ENCODE data around the gene PHF19.

PHF19 gene

DNA sequence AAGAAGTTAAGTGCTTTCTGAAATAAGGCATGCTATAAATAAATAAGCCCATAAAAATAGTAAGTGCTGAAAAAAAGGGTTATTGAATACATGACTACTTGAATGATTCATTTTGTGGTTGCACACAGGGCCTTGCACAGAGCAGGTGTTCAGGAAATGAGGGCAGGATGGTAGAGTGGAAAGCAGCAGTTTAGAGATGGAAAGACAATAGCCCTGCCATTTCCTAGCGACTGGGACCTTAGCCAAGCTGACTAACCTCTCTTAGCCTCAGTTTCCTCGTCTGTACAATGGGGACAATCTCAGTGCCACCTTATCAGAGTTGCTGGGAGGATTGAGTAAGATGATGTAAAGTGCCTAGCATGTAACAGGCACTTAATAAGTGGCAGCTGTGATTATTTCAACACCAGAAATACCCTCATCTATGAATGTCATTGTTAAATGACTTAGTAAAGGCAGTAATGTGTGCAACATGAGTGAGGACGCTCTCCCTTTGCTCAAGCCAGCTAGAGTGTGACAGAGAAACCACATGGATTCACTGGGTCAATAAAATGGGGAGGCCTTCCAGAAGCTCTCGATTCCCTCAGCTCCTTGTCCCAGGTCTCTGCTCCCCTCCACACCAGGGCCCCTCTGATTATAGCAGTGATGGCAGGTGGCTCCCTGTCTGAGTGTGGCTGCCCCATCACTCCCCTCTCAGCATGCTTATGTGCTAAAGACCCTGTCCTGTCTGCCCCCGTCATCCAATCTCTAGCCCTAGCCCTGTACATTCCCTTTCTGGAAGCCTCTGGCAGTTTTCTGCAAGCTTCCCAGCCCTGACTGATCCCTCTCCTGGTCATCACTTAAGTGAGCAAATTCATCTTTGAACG lies 16.0 kb upstream of the PHF19 start:
- in situ Hi-C loops (cut with HindIII; ENCODE audit: low sequenced_read_pairs) = no loop called here

DNA sequence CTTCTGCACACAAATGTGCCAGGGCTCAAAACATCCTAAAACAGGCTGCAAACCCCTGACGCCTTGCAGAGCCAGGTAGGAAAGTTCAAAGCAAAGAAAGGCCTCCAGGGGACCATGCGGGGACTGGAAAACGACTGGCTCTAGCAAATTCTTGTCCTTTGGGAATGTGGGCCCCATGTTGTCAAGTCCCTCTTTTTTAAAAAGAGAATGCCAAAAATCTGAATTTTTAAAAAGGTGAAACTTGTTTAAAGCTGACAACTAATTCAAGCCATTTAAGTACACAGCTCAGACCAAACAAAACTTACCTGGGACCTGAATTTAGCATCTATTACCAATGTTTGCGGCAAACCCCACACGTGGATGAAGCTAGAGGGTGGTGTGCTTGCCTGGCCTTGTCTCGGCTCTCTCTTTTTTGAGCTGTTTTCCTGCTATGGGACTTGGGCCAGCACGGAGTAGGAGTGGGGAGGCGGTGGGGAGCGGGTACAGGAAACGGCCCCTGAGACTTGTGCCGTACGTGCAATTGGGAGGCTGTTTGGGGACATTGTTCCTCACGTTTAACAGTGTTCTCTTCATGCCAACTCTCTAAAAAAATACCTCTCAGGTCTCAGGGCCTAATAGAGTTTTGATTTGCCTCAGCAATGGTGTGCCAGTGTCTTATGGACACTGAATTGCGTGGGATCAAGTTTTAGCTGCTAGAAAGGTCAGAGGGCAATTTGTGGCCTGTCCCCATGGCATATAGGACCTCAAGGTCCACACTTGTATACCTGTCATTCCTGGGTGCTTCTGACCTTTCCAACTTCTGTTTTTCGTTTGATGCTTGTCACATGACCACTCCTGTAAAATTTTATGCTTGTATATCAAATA lies 15.1 kb upstream of the PHF19 start:
- in situ Hi-C loops (cut with HindIII; ENCODE audit: low sequenced_read_pairs) = no loop called here

DNA sequence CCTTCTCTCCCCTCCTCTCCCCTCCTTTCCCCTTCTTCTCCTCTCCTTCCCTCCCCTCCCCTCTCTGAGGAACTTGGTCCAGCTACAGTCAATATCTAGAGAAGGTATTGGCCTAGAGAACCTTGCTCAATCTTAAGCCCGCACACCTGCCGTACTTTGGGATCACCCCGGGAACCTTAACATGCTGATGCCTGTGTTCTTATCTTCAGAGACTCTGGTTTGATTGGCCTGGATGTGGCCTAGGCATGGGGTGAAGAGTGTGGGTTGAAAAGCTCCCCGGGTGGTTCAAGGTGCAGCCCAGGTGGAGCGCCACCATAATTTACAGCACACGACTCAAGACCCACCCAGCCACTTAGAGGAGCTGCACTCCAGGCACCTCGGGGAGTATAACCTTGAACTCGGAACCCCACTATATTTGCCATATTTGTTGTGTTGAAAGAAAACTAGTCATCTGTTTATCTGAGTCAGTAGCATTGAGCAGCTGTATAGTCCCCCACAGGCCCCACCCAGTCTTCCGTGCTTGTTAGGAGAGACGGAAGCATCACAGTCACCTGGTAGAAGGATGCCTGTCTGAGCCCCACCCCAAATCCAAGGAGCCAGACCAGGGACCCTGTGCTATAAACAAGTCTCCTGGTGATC lies 14.4 kb upstream of the PHF19 start:
- in situ Hi-C loops (cut with HindIII; ENCODE audit: low sequenced_read_pairs) = no loop called here

DNA sequence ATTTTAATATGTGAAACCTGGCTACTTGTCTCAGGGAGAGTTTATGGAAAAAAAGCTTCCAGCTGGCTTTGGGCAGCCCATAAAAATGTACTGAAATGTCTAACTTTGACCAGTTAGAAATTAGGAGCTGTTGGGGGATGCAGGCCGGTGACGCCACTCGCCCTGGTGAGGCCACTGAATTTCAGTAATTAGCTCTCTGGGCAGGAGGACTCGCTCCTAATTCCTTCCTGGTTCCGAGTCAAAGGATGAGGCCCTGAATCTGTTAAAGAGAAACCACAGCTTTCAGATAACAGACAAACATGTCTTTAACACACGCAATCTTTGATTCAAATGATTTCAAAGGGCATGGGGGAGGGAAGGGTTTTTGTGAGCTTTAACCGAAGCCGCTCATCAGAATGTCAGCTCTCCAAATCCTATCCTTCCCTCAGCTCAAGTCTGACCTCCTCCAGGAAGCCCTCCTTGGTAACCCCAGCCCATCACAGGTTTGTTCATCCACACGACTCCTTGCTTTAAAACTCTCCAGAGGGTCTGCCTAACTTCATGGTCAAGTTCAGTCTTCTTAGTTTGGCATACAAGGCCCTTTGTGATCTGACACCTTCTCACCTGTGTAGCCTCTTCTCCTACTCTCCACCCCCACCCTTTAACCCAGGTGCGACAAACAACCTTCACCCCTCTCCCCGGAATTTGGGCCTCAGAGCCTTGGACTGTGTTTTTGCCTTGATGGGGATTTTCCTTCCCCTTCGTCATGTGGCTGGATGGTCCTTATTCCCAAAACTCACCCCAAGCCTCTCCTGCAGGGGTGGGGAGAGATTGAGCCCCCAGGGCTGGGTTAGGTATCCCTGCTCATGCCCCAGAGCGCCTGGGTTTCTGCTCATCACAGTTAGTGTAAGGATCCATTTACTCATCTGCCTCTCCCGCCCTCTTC lies 13.6 kb upstream of the PHF19 start:
- in situ Hi-C loops (cut with HindIII; ENCODE audit: low sequenced_read_pairs) = no loop called here

DNA sequence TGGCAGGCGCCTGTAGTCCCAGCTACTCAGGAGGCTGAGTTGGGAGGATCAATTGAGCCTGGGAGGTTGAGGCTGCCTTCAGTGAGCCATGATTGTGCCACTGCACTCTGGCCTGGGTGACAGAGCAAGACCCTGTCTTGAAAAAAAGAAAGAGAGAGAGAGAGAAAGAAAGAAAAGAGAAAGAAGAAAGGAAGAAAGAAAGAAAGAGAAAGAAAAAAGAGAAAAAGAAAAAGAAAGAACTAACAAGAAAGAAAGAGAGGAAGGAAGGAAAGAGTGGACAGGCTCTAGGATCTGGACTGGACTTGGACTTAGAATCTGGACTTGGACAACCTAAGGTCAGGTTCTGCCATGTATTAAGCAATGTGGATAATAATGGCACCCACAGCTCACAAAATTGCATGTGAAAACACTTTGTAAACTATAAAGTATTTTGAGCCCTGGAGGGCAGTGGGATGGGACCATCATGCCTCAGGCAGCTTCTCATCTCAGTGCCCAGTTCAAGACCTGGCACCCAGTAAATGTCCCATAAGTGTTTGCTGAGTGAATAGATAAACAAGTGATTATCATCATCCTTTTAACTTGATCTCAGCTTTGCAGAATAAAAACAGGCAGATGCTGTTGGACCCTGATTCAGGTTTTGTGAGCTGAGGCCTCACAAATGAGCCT lies 12.8 kb upstream of the PHF19 start:
- in situ Hi-C loops (cut with HindIII; ENCODE audit: low sequenced_read_pairs) = no loop called here

DNA sequence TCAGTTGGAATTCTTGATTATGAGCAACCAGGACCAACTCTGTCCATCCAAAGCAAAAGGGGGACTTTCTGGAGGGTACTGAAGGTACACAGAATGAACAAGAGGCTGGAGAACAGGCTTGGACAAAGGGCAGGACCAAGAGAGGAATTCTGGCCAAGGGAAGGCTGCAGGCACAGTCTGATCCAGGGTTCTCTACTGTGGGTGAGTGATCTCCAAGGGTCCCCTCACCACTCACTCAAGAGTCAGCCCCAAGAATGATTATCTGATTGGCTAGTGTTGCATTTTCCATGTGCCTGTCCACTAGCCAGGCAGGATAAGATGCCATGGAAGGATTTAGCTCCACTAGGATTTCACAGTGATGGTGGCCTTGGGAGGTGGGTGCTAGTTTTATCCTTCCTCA lies 11.6 kb upstream of the PHF19 start:
- in situ Hi-C loops (cut with HindIII; ENCODE audit: low sequenced_read_pairs) = no loop called here

DNA sequence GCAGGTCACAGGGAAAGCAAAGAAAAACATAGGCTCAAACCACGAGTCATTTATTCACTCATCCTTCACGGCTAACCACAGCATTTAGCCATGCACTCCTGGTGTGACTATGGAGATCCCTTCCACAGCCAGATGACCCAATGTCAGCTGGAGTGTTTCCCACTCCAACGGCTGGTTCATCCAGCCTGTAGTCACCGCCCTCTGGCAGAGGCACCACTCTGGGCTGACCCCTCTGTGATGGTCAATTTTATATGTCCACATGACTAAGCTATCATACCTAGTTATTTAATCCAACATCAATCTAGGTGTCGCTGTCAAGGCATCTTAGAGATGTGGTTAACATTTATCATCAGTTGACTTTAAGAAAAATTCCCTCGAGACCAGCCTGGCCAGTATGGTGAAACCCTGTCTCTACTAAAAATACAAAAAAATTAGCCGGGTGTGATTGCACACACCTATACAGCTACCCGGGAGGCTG lies 9.5 kb upstream of the PHF19 start:
- in situ Hi-C loops (cut with HindIII; ENCODE audit: low sequenced_read_pairs) = no loop called here

DNA sequence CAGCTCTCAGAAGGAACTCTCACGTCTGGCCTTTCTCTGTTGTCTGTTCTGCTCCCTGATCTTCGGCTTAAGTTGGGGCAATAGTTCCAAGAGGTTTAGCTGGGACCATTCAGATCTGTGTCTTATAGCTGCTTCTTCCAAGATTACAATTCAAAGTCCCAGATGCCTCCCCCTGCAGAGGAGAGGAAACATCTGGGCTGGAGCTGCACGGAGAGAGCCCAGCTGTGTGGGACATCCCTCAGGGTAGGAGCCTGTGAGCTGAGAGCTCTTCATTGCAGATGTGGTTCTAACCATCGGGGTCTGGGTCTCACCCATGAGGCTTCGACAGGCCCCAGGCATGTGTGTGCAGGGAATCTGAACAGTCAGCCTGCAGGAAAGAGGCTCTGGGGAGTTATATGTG lies 9.0 kb upstream of the PHF19 start:
- in situ Hi-C loops (cut with HindIII; ENCODE audit: low sequenced_read_pairs) = no loop called here

DNA sequence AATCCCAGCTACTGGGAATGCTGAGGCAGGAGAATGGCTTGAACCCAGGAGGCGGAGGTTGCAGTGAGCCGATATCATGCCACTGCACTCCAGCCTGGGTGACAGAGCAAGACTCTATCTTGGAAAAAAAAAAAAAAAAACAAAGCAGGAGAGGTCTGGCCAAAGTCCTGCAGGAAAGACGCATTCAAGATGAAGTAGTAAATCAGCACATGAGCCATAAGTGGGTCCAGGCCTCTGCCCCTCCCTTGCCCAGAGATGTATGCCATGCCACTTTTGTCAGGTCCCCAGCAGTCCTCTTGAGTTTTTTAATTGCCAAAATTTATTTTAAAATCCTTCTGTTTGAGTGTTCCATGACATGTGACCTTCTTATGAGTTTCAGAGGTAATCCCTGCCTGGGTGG lies 8.5 kb upstream of the PHF19 start:
- in situ Hi-C loops (cut with HindIII; ENCODE audit: low sequenced_read_pairs) = no loop called here

DNA sequence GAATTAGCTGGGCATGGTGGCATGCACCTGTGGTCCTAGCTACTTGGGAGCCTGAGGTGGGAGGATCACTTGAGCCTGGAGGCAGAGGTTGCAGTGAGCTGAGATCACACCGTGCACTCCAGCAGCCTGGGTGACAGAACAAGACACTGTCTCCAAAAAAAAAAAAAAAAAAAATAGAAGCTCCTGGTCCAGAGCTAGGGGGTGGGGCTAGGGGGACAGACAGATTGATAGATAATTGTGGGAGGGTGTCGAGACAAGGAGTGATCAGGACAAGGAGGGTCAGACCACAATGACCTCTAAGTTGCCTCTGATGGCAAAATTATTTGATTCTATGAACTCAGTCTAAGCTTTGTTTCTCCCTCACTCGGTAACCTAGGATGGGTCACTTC lies 6.6 kb upstream of the PHF19 start:
- in situ Hi-C loops (cut with HindIII; ENCODE audit: low sequenced_read_pairs) = no loop called here

DNA sequence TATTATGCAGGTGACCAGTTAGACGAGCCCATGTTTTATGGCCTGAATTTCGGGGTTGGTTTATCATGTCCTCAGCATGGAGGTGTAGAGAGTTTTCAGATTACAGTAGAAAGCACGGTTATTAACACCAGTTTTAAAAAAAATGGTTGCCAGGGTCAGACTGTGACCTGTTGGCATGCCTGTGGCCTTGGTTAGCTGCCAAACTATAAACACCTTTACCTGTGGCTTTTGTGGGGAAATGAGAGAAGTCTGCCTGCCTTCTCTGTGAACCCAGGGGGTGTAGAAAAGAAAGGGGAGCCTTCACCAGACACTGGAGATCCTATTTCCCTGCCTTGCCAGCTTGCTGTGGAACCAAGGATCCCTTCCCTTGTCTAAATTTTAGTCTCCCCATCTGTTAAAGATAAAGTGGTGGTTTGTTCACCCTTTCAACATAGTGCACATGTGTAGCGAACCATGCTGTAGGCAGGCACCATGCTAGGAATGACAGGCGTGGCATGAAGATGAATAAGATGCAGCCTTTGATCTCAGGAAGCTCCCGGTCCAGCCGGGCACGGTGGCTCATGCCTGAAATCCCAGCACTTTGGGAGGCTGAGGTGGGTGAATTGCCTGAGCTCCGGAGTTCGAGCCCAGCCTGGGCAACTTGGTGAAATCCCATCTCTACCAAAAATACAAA lies 6.1 kb upstream of the PHF19 start:
- in situ Hi-C loops (cut with HindIII; ENCODE audit: low sequenced_read_pairs) = no loop called here

DNA sequence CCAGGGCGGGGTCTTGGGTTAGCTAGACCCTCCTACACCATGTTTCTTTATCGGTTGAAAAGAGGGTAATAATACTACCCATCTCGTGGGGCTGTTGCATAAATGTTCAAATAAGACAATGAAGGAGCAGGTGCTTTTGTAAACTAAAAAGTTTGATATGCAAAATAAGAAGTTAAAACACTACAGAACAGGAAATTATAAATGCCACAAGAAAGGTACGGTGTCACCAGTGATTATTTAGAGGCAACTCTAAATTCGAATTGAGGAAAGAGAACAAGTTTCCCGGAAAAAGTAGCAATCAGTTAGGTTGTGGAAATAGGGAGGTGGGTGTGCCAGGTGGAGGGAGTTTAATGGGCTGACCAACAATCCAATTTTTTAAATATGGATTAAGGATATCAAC lies 2.5 kb upstream of the PHF19 start:
- in situ Hi-C loops (cut with HindIII; ENCODE audit: low sequenced_read_pairs) = no loop called here

DNA sequence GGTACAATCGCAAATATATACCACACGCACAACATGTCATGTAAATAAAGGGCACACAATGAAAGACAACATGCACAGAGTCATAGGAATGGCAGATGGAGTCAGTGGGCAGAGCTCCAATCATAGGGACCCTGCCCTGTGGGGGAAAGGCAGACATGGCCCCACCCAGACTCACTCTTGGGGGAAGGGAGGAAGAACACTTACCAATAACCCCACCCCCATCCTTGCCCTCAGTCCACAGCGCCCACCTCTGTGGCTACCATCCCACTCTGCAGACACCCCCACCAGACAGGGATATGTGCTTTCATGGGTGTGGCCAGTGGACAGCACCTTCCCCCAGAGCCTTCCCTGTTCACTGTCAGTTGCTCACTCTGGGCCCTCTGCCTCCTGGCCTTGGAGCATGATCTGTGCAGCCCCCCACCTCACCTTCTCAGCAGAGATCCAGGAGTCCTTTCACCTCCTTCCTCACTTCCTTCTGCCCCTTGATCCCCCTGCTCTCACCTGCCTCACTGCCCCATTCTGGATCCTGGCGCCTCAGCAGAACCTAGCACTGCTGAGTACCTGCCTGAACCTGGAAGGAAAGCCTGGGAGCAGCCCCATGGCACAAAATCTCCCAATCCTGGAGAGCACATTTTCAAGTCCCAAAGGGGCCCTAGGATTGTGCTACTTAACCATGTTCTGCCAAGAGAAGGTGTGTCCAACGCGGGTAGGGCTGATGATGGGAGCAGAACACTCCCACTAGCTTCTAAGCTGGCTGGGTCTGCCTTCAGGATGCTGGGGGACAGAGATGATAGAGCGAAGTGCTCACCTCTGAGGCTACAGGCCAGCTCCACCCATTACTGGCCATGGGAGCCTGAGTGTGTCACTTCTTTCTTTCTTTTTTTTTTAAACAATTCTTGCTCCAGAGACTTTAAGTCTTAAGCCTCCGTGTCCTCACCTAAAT lies 1.5 kb upstream of the PHF19 start:
- in situ Hi-C loops (cut with HindIII; ENCODE audit: low sequenced_read_pairs) = no loop called here

DNA sequence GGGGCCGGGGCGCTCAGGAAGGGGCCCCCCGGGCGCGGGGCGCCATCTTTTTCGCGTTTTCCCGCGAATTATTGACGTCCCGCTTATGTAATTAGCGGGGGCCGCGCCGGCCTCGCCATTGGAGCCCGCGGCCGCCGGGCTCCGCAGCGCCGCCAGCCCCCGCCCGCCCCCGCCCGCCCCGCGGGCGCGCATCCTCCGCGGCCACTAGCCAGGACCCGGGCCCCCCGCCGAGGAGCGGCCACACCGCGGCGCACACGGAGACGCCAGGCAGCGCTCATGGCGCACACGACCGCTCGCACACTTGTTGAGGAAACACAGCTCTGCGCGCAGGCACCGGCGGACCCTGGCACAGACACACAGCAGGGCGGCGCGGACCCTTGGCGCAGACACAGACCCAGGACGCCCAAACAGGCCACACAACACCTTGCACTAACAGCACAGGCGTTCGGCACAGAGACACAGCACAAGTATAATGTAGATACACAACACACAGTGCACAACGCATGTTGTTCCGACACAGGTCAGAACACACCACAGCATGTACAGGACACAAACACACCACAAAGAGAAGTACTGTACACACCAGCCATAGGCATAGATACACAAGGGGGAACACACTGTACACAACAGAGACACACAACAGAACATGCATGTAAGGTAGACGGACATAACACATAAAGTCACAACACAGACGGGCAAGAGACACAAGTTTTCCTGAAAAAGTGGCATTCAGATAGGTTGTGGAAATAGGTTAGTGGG lies 467 bp upstream of the PHF19 start:
- in situ Hi-C loops (cut with HindIII; ENCODE audit: low sequenced_read_pairs) = no loop called here

DNA sequence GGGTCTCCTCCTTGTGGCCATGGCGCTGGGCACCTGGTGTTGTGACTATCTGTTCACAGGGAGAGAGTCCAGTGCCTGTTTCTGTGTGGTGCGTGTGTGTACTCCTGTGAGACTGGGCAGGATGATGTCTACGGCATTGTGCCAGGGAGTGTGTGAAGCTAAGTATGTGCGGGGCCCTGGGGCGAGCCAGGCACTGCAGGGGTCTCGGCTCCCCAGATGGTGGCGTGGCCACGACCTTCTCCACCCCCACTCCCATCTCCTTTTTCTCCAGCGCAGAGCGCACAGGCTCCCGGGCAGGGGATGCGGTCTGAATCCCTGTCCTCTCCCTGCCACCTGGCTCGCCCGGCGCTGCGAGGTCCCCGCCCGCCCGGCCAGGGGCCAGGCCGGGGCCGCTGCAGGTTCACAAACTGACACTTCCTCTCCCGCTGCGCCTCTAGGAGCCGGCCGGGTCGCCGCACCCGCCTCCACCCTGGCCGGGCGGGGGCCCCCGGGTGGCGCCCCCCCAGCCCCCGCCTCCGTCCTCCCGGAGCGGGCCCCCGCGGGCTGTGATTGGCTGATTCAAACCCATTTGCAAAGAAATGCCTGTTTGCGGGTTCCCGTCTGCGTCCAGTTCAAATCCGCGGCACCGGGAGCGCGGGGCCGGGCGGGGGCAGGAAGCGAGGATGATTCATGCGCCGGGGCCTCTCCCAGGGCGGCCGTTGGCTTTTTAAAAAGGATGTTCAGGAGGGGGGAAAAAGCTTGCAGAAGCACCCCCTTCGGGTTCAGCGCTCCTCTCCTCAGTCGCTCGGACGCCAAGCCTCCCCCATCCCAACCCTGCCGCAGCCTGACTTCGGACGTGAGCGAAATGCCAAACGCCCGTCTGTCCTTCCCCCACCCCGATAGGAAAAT lies 790 bp downstream of the PHF19 start:
- in situ Hi-C loops (cut with HindIII; ENCODE audit: low sequenced_read_pairs) = no loop called here

DNA sequence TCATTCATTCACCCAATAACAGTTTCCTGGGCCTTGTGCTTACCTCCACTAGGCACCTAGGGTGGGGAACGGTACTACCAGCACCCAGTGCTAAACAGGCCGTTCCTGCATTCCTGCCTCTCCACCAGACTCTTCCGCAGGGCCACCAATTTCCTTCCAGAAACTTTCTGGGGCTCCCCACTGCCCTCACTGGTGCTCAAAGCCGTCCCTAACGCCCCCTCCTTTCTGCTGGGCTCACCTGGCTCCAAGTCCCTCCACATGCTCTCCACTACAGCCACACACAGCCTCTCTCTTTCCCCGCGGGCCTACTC lies 1.4 kb downstream of the PHF19 start:
- in situ Hi-C loops (cut with HindIII; ENCODE audit: low sequenced_read_pairs) = no loop called here

DNA sequence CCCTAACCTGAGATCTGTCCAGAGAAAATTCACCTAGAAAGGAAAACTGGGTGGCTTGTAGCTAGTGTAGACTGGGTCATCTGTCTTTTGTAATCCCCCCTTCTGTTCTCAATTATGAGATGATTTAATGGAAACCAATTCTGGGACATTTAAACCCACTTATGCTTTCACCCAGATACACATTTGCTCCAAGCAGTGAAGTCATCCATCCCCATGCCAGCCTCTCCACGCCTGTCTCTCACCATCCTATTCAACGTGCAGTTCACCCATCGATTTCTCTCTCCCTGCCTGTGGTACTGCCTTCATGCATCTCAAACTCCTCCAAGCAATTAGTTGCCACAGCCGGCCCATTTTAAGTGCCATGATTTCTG lies 1.8 kb downstream of the PHF19 start:
- in situ Hi-C loops (cut with HindIII; ENCODE audit: low sequenced_read_pairs) = no loop called here
